ENCODE data around the gene DCDC2B.

DCDC2B gene

GRCh38 chr1:32201011-32201855, 7.7 kb upstream of the DCDC2B start:
- peak overlapping the region; percentile 68 to 85 for H3K4me3 ChIP-seq (ENCODE audit: low read depth in 1 of 2, low read length in 1 of 2)
- H3K36me3 ChIP-seq = peaks cover 27% of the 10 kb centered on the region
- H3K9me3 ChIP-seq = no peaks in the 10 kb centered on the region
- H3K27me3 ChIP-seq = peaks cover 13% of the 10 kb centered on the region
- peak overlapping the region; percentile 48 for H3K27ac ChIP-seq
- H3K4me1 ChIP-seq (ENCODE audit: control insufficient read depth in 1 of 2, insufficient read depth in 1 of 2, low read depth in 1 of 2, low read length in 1 of 2) = peaks cover 37% of the 10 kb centered on the region in 2 experiments
- TF ChIP-seq, protein P1, sequence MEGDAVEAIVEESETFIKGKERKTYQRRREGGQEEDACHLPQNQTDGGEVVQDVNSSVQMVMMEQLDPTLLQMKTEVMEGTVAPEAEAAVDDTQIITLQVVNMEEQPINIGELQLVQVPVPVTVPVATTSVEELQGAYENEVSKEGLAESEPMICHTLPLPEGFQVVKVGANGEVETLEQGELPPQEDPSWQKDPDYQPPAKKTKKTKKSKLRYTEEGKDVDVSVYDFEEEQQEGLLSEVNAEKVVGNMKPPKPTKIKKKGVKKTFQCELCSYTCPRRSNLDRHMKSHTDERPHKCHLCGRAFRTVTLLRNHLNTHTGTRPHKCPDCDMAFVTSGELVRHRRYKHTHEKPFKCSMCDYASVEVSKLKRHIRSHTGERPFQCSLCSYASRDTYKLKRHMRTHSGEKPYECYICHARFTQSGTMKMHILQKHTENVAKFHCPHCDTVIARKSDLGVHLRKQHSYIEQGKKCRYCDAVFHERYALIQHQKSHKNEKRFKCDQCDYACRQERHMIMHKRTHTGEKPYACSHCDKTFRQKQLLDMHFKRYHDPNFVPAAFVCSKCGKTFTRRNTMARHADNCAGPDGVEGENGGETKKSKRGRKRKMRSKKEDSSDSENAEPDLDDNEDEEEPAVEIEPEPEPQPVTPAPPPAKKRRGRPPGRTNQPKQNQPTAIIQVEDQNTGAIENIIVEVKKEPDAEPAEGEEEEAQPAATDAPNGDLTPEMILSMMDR (IDR thresholded peaks at IDR 0.05) = no peak

GRCh38 chr1:32204943-32205361, 3.9 kb upstream of the DCDC2B start:
- Histone ChIP-seq H3K27me3 (peaks cover 13% of the 10 kb centered on the region), H3K27ac (peak overlapping the region; percentile 19), H3K36me3 (no peaks in the 10 kb centered on the region), H3K4me1 (ENCODE audit: control insufficient read depth in 1 of 2, insufficient read depth in 1 of 2, low read depth in 1 of 2, low read length in 1 of 2) (peaks cover 36% of the 10 kb centered on the region in 2 experiments), H3K4me3 (ENCODE audit: low read depth in 1 of 2, low read length in 1 of 2) (peak overlapping the region; percentile 66 to 71), H3K9me3 (no peaks in the 10 kb centered on the region)
- TF ChIP-seq, protein P1 (IDR thresholded peaks at IDR 0.05) = no peak

- Histone ChIP-seq H3K27me3 (peaks cover 13% of the 10 kb centered on the region), H3K27ac (peak within 1 kb of the TSS; percentile 19), H3K36me3 (no peaks in the 10 kb centered on the region), H3K4me3 (ENCODE audit: low read depth in 1 of 2, low read length in 1 of 2) (peak within 1 kb of the TSS; percentile 66 to 71), H3K9me3 (no peaks in the 10 kb centered on the region), H3K4me1 (ENCODE audit: control insufficient read depth in 1 of 2, insufficient read depth in 1 of 2, low read depth in 1 of 2, low read length in 1 of 2) (peaks cover 28 to 29% of the 10 kb centered on the region in 2 experiments)
- TF ChIP-seq, protein P1 (IDR thresholded peaks at IDR 0.05) = peak; percentile 12
These were observed 3.2 kb upstream of the DCDC2B start, which contains the start of gene IQCC for GRCh38 chr1:32205401-32206370. Gene IQCC (plus strand): TSS chr1:32205671. CDS start chr1:32205682, 11 bp downstream.

GRCh38 chr1:32208469-32208868, 420 bp upstream of the DCDC2B start:
- Histone ChIP-seq H3K27ac (no peak overlapping the region), H3K27me3 (no peaks in the 10 kb centered on the region), H3K4me1 (ENCODE audit: control insufficient read depth in 1 of 2, insufficient read depth in 1 of 2, low read depth in 1 of 2, low read length in 1 of 2) (peaks cover 15 to 16% of the 10 kb centered on the region in 2 experiments), H3K36me3 (peaks cover 11% of the 10 kb centered on the region), H3K9me3 (no peaks in the 10 kb centered on the region), H3K4me3 (ENCODE audit: low read depth in 1 of 2, low read length in 1 of 2) (no peak overlapping the region)
- TF ChIP-seq, protein P1 (IDR thresholded peaks at IDR 0.05) = no peak

Data from neutrophil (primary cell).